Measurements from ENCODE around the gene CABP7.

- no peak for TF ChIP-seq ZNF274 (IDR thresholded peaks at IDR 0.05; ENCODE audit: low read depth, low read length)
- TF ChIP-seq SUZ12 (IDR thresholded peaks at IDR 0.05; ENCODE audit: extremely low read depth, insufficient read depth, insufficient read length), result no peak
- TF ChIP-seq YY1 (IDR thresholded peaks at IDR 0.05; ENCODE audit: insufficient read depth, insufficient read length), result no peak
Measured at GRCh38 chr22:29740216-29740615, 20.4 kb downstream of the CABP7 start.

Measured in NT2/D1 (cell line).